Stimulated activated CD8-positive, alpha-beta memory T cell treated with anti-CD3 and anti-CD28 coated beads, Interleukin-12 subunit alpha, Interleukin-12 subunit beta, amount 100 ng/mL, for 1 hour (primary cell): Measurements from ENCODE around the gene PRKAR1B.
"Not testable (repeated sequence)": the region's sequence is repeated elsewhere in the genome, so short reads cannot be mapped to it uniquely, and the experiment has no call there.

Source experiments
- DNase-seq: peaks from one replicate; pipeline ENCODE4 v3.0.0-alpha.2; 2020; ENCODE audit warnings: low read depth

Gene PRKAR1B

DNA sequence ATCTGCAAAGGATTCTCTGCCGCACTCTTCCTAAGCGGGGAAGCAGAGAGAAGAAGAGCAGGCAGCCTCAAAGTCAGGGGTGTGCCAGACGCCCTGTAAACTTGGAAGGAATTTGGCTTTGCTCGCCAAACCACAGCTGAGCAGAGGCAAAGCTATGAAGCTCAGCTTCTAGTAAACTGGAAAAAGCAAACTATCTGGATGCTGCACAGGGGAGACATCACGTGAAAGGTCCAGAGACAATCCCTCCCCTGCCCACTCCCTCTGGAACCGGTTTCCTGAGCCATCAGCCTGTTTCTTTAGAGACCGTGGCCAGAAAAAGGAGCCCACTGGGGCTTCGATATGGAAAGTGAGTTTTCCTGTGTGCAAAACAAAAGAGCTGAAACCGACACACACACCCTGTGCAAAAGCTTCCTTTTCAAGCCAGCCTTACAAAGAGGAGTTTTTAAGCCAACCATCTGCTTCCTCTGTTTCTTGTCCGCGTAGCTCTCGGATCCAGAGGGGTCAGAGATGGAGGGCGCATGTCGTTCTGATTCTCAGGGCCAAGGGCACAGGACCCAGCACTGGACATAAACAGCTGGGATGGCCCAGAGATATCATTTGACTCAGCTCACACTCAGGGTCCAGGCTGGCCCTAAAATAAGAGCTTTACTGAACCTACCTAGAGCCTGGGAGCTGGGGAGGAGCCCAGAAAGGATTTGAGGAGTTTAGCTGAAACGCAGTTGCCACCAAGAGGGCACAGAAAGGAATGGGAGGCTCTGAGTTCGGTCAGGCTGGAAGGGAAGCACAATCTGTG is 58.7 kb downstream of the PRKAR1B start:
- no peak for DNase-seq

DNA sequence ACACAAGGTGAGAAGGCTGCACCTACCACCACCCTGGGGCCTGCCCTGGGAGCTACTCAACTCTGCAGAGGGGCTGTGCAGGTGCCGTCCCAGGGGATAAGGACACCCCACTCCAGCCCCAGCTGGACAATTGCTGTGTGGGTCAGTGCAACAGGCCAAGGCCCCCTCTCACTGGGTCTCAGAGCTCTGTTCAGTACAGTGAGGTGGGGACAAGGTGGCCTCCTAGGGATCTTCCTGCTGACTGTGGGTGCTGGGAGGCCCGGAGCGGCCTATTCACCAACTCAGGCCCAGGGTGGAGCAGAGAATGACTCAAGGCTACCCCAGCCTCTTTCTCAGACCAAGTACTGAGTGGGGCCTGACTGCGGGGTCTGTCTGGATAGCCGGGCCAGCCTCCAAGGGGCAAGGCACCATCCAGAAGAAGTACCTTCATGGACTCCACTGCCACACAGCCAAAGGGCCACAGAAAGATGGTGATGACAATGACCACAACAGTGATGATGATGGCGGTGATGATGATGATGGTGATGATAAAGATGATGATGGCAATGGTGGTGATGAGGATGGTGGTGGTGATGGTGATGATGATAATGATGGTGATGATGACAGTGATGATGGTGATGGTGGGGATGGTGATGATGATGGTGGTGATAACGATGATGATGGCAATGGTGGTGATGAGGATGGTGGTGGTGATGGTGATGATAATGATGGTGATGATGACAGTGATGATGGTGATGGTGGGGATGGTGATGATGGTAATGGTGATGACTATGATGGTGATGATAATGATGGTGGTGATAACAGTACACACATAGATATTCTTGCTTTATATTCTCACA is 60.4 kb downstream of the PRKAR1B start:
- DNase-seq = no peak

DNA sequence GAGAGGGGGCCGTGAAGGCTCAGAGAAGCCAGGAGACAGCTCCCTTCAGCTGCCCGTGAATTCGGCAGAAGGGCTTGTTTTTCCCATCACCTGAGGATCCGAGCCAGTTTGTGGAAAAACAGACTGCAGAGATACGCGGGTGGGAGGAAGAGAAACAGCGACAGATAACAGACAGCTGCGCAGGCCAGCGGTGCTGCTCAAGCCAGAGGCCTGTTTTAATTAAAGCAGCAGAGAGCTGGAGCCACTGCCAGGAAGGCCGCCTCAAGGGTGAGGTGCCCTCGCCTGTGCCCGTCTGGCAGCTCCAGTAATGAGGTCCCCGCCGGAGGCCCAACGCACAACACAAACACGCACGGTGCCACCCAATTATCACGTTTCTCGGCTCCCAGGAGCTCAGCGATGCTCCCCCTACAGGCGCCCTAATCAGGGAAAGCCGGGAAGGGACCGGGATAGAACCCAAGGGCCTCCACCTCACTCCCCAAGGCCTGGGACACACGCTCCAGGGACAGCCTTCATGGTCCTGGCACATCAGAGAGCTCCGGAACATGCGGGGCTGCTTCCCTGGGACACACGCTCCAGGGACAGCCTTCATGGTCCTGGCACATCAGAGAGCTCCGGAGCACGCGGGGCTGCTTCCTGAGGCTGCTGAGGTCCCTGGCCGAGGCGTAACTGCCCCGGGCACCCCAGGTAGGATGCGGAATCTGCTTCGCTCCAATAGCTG is 61.2 kb downstream of the PRKAR1B start:
- DNase-seq = no peak

DNA sequence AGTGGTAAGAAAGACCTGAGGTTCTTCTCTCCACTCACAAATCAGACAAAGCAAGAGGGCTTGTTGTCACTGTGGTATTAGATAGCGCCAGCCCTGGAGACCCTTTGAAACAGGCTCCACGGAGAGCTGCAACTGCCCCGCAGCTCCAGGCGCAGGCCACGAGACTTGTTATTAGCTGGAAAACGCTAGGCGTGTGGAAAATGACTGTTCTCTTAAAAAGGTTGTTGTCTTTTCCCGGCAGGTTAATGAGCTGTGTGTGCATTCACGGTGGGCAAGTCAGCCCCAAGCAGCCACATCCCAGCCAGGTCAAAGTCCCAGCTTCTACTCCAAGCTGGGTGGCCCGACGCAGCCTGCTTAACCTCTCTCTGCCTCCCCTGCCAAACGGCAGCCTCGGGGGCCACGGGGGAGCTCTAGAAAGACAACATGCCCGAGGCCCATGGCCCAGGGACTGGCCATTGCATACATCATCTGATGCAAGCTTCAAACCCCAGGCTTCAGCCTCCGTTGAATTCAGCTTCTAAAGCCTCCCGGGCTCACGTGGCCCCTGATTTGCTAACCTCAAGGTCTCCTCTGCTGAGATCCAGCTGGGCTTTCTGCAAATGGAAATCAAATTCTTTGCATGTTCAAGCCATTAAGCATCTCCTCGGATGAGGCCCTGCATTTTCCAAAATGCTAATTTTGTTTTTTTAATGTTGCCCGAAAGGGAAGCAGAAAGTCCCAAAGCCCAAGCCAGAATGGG is 61.9 kb downstream of the PRKAR1B start:
- DNase-seq = no peak

DNA sequence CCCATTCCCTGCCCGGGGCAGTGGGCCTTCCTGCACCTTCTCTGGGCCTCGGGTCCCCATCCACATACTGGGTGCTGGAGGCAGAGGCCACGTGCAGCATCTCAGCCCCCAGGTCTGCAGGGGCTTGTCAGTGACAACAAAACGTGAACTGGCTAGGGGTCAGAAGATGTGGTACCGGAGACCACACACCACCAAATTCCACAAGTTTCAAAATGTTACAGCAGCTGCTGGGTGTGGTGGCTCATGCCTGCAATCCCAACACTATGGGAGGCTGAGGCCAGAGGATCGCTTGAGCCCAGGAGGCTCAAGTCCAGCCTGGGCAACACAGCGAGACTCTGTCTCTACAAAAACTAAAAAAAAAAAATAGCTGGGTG is 62.7 kb downstream of the PRKAR1B start:
- no peak for DNase-seq

DNA sequence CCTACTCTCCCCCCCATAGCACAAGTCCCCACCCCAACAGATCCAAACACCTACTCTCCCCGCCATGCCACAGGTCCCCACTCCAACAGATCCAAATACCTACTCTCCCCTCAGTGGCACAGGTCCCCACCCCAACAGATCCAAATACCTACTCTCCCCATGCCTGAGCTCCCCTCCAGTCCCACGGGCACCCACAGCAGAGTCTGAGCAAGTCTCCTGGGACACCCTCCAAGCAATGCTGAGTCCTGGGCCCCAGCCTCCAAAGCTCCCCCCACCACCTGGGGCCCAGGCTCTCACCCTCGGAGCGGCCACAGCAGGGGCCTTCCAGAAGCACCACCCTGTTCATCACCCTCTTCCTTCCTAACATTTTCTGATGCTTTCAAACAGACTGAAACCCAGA is 64.5 kb downstream of the PRKAR1B start:
- DNase-seq = no peak

DNA sequence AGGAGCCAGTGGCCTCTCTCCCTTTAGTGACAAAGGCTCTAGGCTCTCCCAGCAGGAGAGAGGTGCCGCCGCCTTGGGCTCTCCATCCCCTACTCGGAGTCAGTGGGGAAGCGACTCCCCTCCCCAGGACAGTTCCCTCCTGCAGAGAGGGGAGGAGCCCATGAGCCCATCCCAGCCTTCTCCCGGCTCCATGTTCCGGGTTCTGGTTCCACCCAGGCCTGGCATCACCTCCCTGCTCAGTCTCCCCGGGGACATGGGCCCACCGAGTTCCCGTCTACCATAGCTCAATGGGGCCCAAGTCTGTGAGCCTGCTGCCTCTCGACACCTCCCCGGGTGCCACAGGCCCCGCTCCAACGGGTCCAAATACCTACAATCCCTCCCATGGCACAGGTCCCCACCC is 67.1 kb downstream of the PRKAR1B start:
- no peak for DNase-seq

DNA sequence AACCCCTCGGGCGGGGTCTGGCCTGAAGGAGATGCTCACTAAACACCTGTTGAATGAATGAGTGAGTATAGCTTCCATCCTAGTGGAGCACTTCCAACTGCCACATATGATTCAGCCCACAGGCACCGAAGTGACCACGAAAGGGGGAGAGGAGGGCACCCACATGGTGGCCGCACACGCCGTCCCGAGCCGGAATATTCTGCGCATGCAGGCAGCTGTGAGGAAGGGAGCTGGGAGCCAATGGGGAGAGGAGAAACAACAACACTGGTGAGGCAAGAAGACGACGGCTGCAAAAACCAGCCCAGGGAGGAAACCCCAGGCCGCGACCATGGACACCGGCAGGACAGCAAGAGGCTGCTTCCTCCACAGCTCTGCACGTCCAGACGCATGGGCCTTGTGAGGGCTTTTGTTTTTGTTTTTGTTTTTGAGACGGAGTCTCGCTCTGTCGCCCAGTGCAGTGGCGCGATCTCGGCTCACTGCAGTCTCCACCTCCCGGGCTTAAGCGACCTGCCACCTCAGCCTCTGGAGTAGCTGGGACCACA is 67.7 kb downstream of the PRKAR1B start:
- DNase-seq = no peak

DNA sequence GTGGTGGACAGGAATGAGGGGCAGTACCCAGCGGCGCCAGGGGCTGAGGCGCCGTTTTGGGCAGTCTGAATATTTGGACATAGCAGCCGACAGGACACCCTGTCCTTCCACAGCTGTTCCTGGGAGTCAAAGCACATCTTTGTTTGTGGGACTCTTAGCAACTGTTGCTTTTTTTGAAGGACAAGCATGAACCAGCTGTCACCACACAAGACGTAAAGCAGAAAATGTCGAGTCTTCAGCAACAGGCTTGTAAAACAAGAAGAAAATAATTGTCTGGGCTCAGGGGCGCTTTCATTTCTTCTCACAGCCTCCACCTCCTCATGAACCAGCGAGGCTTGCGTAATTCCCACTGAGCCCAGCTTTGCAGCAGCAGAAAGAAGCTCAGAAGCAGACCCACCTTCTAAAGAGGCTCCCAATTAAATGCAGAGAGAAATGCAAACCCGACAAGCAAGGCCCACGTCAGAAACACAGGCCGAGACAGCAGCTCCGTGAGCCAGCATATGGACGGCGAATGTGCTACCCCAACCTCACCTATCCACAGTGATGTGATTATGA is 69.4 kb downstream of the PRKAR1B start:
- DNase-seq = no peak

DNA sequence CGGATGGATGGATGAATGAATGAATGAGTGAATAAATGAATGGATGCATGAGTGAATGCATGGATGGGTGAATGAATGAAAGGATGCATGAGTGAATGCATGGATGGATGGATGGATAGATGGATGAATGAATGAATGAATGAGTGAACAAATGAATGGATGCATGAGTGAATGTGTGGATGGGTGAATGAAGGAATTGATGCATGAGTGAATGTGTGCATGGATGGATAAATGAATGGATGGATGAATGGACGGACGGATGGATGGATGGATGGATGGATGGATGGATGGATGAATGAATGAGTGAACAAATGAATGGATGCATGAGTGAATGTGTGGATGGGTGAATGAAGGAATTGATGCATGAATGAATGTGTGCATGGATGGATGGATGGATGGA is 70.1 kb downstream of the PRKAR1B start:
- DNase-seq = not testable (repeated sequence)

DNA sequence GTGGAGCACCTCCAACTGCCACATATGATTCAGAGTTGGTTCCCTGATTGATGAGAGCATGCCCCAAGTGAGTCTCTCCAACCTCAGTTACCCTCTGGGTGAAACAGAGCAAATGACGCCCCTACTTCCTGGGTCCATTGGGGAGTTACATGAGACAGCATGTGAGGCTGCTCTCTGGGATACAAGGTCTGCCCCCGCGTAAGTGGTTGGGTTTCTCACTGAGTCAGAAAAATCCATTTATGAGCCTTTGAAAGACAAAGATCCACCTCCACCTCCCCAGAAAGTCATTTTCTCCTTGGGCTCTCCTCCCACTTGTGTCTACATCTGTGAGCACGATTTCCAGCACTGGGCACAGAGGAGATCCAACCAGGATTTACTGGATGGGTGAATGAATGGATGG is 71.3 kb downstream of the PRKAR1B start:
- no peak for DNase-seq

DNA sequence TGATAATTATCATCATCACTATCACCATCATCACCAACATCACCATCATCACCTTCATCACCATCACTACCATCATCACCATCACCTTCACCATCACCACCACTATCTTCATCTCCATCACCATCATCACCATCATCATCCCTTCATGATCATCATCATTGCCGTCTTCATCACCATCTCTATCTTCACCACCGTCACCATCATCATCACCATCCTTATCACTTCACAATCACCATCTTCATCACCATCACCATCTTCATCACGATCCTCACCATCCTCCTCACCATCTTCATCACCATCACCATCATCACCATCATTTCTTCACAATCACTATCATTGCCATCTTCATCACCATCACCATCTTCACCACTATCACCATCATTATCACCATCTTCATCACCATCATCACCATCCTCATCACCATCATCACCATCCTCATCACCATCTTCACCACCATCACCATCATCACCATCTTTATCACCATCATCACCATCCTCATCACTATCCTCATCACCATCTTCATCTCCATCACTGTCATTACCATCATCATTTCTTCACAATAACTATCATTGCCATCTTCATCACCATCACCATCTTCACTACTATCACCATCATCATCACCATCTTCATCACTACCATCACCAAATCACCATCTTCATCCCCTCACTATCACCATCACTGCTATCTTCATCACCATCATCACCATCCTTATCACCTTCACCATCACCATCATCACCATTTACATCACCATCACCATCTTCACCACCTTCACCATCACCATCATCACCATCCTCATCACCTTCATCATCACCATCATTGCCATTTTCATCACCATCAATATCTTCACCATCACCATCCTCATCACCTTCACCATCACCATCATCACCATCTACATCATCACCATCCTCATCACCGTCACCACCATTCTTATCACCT is 73.0 kb downstream of the PRKAR1B start:
- no peak for DNase-seq

DNA sequence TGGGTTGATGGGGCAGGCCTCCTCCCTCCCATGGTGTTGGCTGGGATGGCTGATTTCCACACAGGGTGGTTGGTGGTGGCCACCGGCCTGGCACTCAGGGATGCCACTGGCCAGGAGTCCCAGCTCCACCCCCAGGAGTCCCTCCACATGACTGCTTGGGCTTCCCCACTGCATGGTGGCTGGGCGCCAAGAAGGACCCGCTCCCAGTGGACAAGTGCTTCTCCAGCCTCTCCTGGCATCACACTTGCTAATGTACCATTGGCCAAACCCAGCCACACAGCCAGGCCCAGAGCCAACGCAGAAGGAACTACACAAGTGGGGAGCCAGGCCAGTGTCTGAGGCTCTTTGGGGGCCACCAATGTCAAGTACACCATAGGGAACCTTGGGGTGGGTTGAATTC is 74.2 kb downstream of the PRKAR1B start:
- DNase-seq = no peak

DNA sequence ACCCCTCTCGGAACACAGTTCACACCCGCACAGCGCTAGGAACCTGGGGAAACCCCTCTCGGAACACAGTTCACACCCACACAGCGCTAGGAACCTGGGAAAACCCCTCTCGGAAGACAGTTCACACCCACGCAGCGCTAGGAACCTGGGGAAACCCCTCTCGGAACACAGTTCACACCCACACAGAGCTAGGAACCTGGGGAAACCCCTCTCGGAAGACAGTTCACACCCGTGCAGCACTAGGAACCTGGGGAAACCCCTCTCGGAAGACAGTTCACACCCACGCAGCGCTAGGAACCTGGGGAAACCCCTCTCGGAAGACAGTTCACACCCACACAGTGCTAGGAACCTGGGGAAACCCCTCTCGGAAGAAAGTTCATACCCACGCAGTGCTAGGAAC is 74.9 kb downstream of the PRKAR1B start:
- not testable (repeated sequence) for DNase-seq

DNA sequence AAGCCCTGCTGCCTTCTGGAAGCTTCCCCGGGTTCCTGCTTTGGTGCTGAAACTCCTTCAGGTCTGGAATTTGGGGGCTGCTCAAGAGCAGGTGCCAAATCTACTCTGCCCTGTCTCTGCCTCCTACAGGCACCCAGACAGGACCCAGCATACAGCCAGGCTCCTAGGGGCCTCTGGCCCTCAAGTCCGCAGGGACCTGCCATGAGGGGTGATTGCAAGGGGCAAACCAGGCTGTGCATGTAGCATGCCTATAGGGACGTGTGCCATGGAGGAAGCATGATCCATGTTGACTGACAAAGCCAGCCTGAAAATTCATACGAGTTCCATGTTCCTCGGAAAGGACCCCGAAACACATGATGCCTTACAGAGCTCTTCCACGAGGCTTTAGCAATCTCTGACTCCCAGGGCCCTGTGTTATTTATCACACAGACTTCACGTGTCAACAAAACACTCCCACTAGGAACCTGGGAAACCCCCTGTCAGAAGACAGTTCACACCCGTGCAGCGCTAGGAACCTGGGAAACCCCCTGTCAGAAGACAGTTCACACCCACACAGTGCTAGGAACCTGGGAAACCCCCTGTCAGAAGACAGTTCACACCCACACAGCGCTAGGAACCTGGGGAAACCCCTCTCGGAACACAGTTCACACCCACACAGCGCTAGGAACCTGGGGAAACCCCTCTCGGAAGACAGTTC is 75.9 kb downstream of the PRKAR1B start:
- DNase-seq = no peak

DNA sequence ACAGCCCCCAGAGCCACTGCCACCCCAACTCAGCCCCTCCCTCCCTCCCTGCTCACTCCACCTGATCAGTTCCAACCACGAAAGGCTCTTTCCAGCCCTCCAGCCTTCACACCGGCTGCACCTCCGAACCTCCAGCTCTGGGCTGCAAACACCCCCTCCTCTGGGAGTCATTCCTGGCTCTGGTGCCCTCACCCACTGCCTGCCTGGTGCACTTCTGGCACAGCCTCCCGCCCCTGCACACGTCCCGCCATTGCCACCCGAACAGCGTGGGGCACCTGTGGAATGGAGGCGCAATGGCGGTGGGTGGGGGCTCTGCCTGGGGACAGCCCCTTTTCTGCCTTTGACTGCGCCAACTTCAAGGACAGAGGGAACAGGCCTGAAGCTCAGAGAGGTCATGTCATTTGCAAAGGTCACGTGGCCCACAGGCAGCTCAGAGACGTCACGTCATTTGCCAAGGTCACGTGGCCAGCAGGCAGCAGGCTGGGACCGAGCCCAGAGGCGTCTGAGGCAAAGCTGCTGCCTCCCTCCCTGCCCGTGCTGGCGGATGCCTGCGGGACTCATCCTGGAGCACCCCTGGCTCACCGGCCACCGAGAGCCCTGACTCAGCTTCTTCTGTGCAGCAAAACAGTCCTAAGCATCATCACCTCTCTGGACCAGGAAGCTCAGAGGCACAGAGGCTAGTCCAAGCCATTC is 76.6 kb downstream of the PRKAR1B start:
- DNase-seq = no peak

DNA sequence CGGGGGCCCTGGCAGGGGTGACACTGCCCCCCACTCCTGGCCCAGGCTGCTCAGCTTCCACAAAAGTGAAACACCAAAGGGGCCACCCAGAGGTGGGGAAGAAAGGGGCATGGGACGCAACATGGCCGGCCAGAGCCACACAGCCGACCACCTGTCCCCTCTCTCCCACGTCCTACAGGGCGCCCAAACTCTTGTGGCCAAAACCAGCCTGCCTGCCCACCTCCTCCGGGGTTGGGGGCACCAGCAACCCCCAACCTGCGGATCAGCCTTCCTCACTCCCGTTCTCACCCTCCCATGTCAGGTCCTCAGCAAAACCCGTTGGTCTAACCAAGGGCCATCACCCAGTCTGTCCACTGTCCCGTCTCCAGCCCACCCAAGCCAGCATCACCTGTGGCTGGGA is 80.1 kb downstream of the PRKAR1B start:
- DNase-seq = no peak

DNA sequence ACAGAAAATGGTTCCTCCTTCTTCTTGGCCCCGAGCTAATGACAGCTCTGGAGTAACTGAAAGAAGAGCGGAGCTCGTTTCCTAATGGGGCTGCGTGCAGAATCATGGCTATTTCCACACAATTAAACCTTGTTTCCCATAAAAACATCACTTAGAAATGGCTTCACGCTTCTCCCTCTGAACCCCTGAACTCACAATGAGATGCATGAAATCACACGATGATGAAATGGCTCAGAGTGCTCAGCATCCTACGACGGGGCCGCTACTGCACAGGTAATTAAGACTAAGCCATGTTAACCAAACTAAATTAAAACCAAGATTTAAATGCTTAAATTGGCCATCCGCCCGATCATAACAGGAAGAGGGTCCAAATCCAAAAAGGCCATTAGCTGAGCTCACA is 80.6 kb downstream of the PRKAR1B start:
- no peak for DNase-seq

DNA sequence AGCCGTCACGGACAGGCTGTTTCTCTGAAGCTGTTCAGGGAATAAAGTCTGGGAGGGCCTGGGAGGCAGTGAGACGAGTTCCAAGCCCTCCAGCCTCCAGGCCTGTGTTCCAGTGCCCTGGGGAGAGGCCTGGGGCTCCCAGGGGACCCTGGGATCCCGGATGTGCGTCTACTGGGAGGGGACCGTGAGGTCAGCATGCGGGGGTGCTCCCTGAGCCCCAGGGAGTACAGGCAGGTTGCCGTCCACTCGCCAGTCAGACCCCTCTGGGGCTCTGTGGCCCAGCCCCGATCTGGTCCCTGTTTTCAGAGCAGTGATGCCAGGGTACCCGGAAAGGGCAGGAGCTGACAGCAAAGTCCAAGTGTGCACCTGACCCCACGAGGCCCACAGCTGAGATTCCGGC is 81.5 kb downstream of the PRKAR1B start:
- DNase-seq = no peak
